AG04449 (cell line): ENCODE results near the gene ZKSCAN2.
A peak's percentile ranks its signal among the peaks of the same experiment; 100 is the strongest.

Source experiments
- CTCF ChIA-PET: fragments of 350-600 bp; formaldehyde crosslinking; extraction: SDS; loops from one replicate; lab custom pipeline; 2021; ENCODE audit warnings: antibody characterized with exemption; lab: Yijun Ruan, JAX
- POLR2A ChIA-PET: fragments of 400-600, 350-600 bp; formaldehyde crosslinking; extraction: SDS; loops from one replicate; lab custom pipeline; 2020; ENCODE audit warnings: antibody characterized with exemption, inconsistent platforms; lab: Yijun Ruan, JAX
- DNase-seq: peaks from one replicate; pipeline ENCODE4 v3.0.0-alpha.2; 2010; ENCODE audit warnings: low read depth, low spot score
- H3K4me3 ChIP-seq: 2 replicates; pipeline ENCODE4 v1.5.1; 2011; ENCODE audit warnings: low read depth, mild to moderate bottlenecking, control low read depth, low read length
- TF ChIP-seq, protein P1 (sequence below): IDR thresholded peaks from one replicate; pipeline ENCODE4 v1.5.1; 2011; ENCODE audit warnings: mild to moderate bottlenecking, moderate library complexity, low read length, control low read depth, inconsistent platforms; ENCODE audit not compliant: insufficient read depth; ENCODE audit errors: missing control alignments

The ZKSCAN2 gene

DNA sequence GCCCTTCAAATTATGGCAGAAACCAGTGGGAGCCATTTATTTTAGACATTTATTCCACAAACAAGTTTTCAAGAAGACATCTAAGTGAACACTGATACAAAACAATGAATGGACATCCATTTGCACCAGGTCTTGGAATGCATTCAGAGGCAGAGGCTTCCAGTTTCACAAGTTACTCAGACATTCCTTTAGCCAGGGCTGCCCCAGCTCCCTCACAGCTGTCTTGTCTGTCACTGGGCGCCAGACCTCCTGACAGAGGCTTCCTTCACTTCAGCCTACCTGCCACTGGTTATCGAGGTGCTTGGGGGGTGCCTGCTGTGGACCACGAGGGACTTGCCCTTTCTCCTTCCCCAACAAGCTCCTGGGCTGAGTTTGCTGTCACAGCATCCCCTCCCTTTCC, 21.7 kb downstream of the ZKSCAN2 start:
- ChIA-PET POLR2A (interaction anchor here (0.7 kb wide), 1 partner anchor 13 kb away, joined by 5 read pairs; no protein-coding TSS in a partner anchor), CTCF (interaction anchor here (10.2 kb wide), 1 partner anchor 12 kb away, joined by 135 read pairs; no protein-coding TSS in a partner anchor)
- H3K4me3 ChIP-seq, result no peak overlapping the region
- DNase-seq, result peak; percentile 9
- TF ChIP-seq, protein P1, sequence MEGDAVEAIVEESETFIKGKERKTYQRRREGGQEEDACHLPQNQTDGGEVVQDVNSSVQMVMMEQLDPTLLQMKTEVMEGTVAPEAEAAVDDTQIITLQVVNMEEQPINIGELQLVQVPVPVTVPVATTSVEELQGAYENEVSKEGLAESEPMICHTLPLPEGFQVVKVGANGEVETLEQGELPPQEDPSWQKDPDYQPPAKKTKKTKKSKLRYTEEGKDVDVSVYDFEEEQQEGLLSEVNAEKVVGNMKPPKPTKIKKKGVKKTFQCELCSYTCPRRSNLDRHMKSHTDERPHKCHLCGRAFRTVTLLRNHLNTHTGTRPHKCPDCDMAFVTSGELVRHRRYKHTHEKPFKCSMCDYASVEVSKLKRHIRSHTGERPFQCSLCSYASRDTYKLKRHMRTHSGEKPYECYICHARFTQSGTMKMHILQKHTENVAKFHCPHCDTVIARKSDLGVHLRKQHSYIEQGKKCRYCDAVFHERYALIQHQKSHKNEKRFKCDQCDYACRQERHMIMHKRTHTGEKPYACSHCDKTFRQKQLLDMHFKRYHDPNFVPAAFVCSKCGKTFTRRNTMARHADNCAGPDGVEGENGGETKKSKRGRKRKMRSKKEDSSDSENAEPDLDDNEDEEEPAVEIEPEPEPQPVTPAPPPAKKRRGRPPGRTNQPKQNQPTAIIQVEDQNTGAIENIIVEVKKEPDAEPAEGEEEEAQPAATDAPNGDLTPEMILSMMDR, result no peak

GRCh38 chr16:25228372-25228771, 29.3 kb downstream of the ZKSCAN2 start:
- DNase-seq, result no peak
- TF ChIP-seq, protein P1, result no peak
- ChIA-PET CTCF (interaction anchor here (10.3 to 10.6 kb wide), 2 partner anchors 7 to 100 kb away, joined by 77 to 135 read pairs; no protein-coding TSS in a partner anchor), POLR2A (no interaction called here)
- no peak overlapping the region for H3K4me3 ChIP-seq

DNA sequence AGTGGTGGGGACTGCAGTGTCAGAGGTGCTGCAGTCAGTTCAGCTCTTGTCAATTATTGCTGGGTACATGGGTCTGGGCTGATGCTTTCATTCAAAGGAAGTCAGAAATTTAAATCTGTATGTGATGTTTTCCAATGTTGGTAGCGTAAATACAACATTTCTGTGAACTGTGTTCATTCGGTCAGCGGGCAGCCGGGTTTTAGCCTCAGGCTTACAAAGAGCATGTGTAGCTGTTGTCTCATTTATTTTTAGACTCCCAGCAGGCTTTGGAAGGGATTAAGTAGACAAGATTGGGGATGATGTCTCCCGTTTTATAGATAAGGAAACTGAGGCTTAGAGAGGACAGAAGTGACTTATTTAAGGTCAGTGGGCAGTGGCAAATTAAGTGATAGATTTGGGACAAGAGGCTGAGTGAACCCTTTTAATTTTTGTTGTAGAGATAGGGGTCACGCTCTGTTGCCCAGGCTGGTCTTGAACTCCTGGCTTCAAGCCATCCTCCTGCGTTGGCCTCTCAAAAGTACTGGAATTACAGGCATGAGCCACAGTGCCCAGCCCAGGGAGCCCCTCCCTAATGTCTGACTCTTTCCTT, 32.8 kb downstream of the ZKSCAN2 start:
- no peak overlapping the region for H3K4me3 ChIP-seq
- no peak for DNase-seq
- ChIA-PET CTCF (interaction anchor here (0.6 to 10.6 kb wide), 33 partner anchors 8 to 417 kb away, joined by 3 to 135 read pairs (median 7); partner anchors contain the start of gene AQP8), POLR2A (interaction anchor here (1.2 kb wide), 1 partner anchor 172 kb away, joined by 3 read pairs; no protein-coding TSS in a partner anchor)
- TF ChIP-seq, protein P1, result no peak

GRCh38 chr16:25223964-25224363, 33.7 kb downstream of the ZKSCAN2 start:
- ChIA-PET CTCF (interaction anchor here (0.7 to 10.6 kb wide), 13 partner anchors 9 to 318 kb away, joined by 3 to 135 read pairs (median 15); no protein-coding TSS in a partner anchor), POLR2A (no interaction called here)
- no peak overlapping the region for H3K4me3 ChIP-seq
- no peak for DNase-seq
- TF ChIP-seq, protein P1, result no peak

- TF ChIP-seq, protein P1, result no peak
- H3K4me3 ChIP-seq, result no peak overlapping the region
- POLR2A ChIA-PET, result interaction anchor here (0.7 kb wide), 1 partner anchor 13 kb away, joined by 5 read pairs; no protein-coding TSS in a partner anchor
- CTCF ChIA-PET, result interaction anchor here (0.8 to 10.6 kb wide), 9 partner anchors 13 to 407 kb away, joined by 3 to 135 read pairs (median 3); no protein-coding TSS in a partner anchor
- no peak for DNase-seq
Measured at GRCh38 chr16:25222959-25223358, 34.7 kb downstream of the ZKSCAN2 start.

DNA sequence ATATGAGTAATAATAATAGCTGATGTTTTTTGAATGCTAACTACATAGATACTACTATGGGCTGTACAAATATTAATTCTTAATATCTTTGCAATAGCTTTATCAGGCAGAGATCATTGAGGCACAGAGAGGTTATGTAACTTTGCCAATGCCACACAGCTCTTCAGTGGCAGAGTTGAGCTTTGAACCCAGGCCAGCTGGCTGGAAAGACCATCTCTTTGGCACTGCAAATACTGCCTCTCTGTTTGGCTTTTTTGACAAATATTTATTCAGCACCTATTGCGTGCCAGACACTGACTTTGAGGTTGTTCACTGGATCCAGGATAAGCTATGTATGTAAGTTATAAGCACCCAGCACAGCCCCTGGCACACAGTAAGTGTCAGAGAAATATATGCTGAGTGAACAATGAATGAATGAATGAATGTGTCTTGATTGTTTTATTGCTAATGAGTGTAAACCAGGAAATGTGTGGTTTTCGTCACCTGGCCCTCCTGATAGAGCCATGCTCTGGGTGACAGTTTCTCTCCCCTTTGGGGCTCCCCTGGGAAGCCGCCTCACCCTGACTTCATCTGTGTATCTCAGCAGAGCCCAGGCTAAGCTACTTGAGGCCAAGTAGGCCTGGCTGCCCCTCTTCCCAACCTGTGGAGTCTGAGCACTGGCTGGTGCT, 38.4 kb downstream of the ZKSCAN2 start:
- no peak overlapping the region for H3K4me3 ChIP-seq
- ChIA-PET CTCF (interaction anchor here (1.1 to 10.6 kb wide), 4 partner anchors 8 to 91 kb away, joined by 4 to 135 read pairs (median 40); no protein-coding TSS in a partner anchor), POLR2A (no interaction called here)
- DNase-seq, result no peak
- TF ChIP-seq, protein P1, result no peak
